Skeletal muscle tissue (tissue), 4 donors: ENCODE measurements around the gene LYSMD3. TPM values are rescaled to one million over a fixed set of nuclear protein-coding genes. Genes with fewer than 3 reads are reported as not detected.

Source experiments
- H3K27ac ChIP-seq: one replicate; pipeline ENCODE4 v1.7.0; 2013; ENCODE audit warnings: mild to moderate bottlenecking, low read depth, low read length, inconsistent platforms
- H3K27me3 ChIP-seq, 3 donors: one replicate each; pipeline ENCODE4 v1.7.0; 2013; ENCODE audit warnings: low read length in 3 of 3; ENCODE audit not compliant: control insufficient read depth in 3 of 3, insufficient read depth in 3 of 3
- H3K36me3 ChIP-seq, 3 donors: one replicate each; pipeline ENCODE4 v1.7.0; 2013; ENCODE audit warnings: low read length in 3 of 3; ENCODE audit not compliant: control insufficient read depth in 3 of 3, insufficient read depth in 3 of 3
- H3K4me1 ChIP-seq, 3 donors: one replicate each; pipeline ENCODE4 v1.7.0; 2013; ENCODE audit warnings: low read length in 3 of 3, mild to moderate bottlenecking in 3 of 3; ENCODE audit not compliant: control insufficient read depth in 3 of 3, insufficient read depth in 3 of 3
- H3K4me3 ChIP-seq, 3 donors: one replicate each; pipeline ENCODE4 v1.7.0; 2013; ENCODE audit warnings: low read length in 3 of 3
- H3K9ac ChIP-seq, 3 donors: one replicate each; pipeline ENCODE4 v1.7.0; 2013; ENCODE audit warnings: low read length in 3 of 3, mild to moderate bottlenecking in 3 of 3, moderate library complexity in 2 of 3, low read depth in 1 of 3
- H3K9me3 ChIP-seq, 3 donors: one replicate each; pipeline ENCODE4 v1.7.0; 2013; ENCODE audit warnings: low read length in 3 of 3; ENCODE audit not compliant: control insufficient read depth in 3 of 3
- total RNA-seq: library from RNA; depleted of rRNA; stranded (reverse); fragments of >200 nt; gene quantifications from one replicate; pipeline ENCODE4 v1.2.3, GENCODE V29; 2014
- donor health status: Osteomylitis.

LYSMD3 gene
- total RNA-seq, 1 donor from 2014 or later: 12.5 TPM

GRCh38 chr5:90530736-90531487 lies 1.5 kb upstream of the LYSMD3 start:
- peak overlapping the region in 2 of 3 donors; percentile 70 to 85 for H3K9ac ChIP-seq
- peaks cover 12 to 20% (median 12%) of the 10 kb centered on the region in 3 donors for H3K4me1 ChIP-seq
- H3K4me3 ChIP-seq: peak overlapping the region in 1 of 3 donors; percentile 97
- H3K9me3 ChIP-seq: no peaks in the 10 kb centered on the region
- no peaks in the 10 kb centered on the region for H3K36me3 ChIP-seq
- no peak overlapping the region for H3K27ac ChIP-seq
- H3K27me3 ChIP-seq: no peaks in the 10 kb centered on the region

- Histone ChIP-seq H3K4me3 (peak overlapping the region; percentile 97 to 99 (median 98)), H3K36me3 (no peaks in the 10 kb centered on the region), H3K9me3 (no peaks in the 10 kb centered on the region), H3K27ac (peak overlapping the region; percentile 87), H3K27me3 (no peaks in the 10 kb centered on the region), H3K9ac (peak overlapping the region; percentile 70 to 85 (median 83)), H3K4me1 (peaks cover 12 to 20% (median 12%) of the 10 kb centered on the region in 3 donors)
Measured at GRCh38 chr5:90529939-90530677, 724 bp upstream of the LYSMD3 start.

- Histone ChIP-seq H3K9ac (peak overlapping the region; percentile 88 to 90 (median 90)), H3K27me3 (no peaks in the 10 kb centered on the region), H3K9me3 (no peaks in the 10 kb centered on the region), H3K27ac (peak overlapping the region; percentile 87), H3K4me3 (peak overlapping the region; percentile 86 to 99 (median 87)), H3K4me1 (peaks cover 12 to 20% (median 12%) of the 10 kb centered on the region in 3 donors), H3K36me3 (peaks cover 0 to 11% (median 8%) of the 10 kb centered on the region in 3 donors)
Measured at GRCh38 chr5:90528601-90529193, 687 bp downstream of the LYSMD3 start.

GRCh38 chr5:90519081-90519480 lies 10.3 kb downstream of the LYSMD3 start:
- no peaks in the 10 kb centered on the region for H3K9me3 ChIP-seq
- H3K27ac ChIP-seq: no peak overlapping the region
- peaks cover 0 to 37% (median 23%) of the 10 kb centered on the region in 3 donors for H3K36me3 ChIP-seq
- H3K9ac ChIP-seq: no peak overlapping the region
- H3K27me3 ChIP-seq: no peaks in the 10 kb centered on the region
- H3K4me3 ChIP-seq: no peak overlapping the region
- H3K4me1 ChIP-seq: no peaks in the 10 kb centered on the region

- Histone ChIP-seq H3K27ac (no peak overlapping the region), H3K9me3 (no peaks in the 10 kb centered on the region), H3K27me3 (no peaks in the 10 kb centered on the region), H3K4me3 (no peak overlapping the region), H3K4me1 (no peaks in the 10 kb centered on the region), H3K9ac (no peak overlapping the region), H3K36me3 (peaks cover 0 to 33% (median 19%) of the 10 kb centered on the region in 3 donors)
Measured at GRCh38 chr5:90518661-90519060, 10.7 kb downstream of the LYSMD3 start.

GRCh38 chr5:90514520-90514919 lies 14.9 kb downstream of the LYSMD3 start:
- Histone ChIP-seq H3K9me3 (no peaks in the 10 kb centered on the region), H3K4me1 (no peaks in the 10 kb centered on the region), H3K27me3 (no peaks in the 10 kb centered on the region), H3K4me3 (no peak overlapping the region), H3K27ac (no peak overlapping the region), H3K9ac (no peak overlapping the region), H3K36me3 (peaks cover 0 to 13% (median 12%) of the 10 kb centered on the region in 3 donors)

- no peaks in the 10 kb centered on the region for H3K27me3 ChIP-seq
- H3K9ac ChIP-seq: no peak overlapping the region
- H3K27ac ChIP-seq: no peak overlapping the region
- no peaks in the 10 kb centered on the region for H3K9me3 ChIP-seq
- no peak overlapping the region for H3K4me3 ChIP-seq
- H3K4me1 ChIP-seq: no peaks in the 10 kb centered on the region
- H3K36me3 ChIP-seq: peaks cover 0 to 6% (median 5%) of the 10 kb centered on the region in 3 donors
Measured at GRCh38 chr5:90510438-90510837, 18.9 kb downstream of the LYSMD3 start.

GRCh38 chr5:90506221-90506620 lies 23.2 kb downstream of the LYSMD3 start:
- H3K9me3 ChIP-seq: no peaks in the 10 kb centered on the region
- no peak overlapping the region for H3K9ac ChIP-seq
- no peak overlapping the region for H3K4me3 ChIP-seq
- no peak overlapping the region for H3K27ac ChIP-seq
- peaks cover 0 to 2% (median 0%) of the 10 kb centered on the region in 3 donors for H3K36me3 ChIP-seq
- no peaks in the 10 kb centered on the region for H3K27me3 ChIP-seq
- H3K4me1 ChIP-seq: no peaks in the 10 kb centered on the region

- Histone ChIP-seq H3K9ac (no peak overlapping the region), H3K27ac (no peak overlapping the region), H3K4me3 (no peak overlapping the region), H3K36me3 (peaks cover 0 to 2% (median 0%) of the 10 kb centered on the region in 3 donors), H3K4me1 (no peaks in the 10 kb centered on the region), H3K27me3 (no peaks in the 10 kb centered on the region), H3K9me3 (no peaks in the 10 kb centered on the region)
Measured at GRCh38 chr5:90504743-90505142, 24.6 kb downstream of the LYSMD3 start.
